ENCODE data around the gene TNS3.

The TNS3 gene

DNA sequence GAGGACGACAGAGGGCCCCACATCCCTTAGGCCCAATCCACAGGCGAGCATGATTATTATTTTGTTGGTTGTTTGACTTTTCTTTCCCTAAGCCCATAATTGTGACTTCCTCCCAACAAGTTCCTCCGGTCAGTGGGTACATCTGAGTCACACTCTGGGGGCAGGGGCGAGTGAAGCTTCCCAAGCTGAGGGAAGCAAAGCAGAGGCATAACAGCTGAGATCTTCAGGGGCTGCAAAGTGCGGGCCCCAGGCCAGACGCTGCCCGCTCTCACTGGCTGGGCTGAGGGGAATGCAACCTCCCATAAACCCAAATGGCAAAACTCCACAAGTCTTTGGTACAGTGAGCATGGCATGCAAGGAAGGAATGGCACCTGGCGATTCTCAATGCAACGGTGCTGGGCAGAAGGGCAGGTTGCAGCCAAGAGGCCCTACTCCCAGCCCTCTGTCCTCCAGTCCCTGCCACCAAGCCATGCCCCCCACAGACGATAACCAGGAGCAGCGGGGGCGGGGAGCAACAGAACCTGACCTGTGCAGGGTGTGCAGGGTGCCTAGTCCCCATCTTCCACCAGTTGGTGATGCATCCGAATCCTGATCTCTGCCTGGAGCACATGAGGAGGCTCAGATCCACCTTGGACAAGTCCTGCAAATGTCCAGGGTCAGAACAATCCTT, 25.3 kb downstream of the TNS3 start:
- Histone ChIP-seq H3K27ac (no peak overlapping the region), H3K9me3 (ENCODE audit: severe bottlenecking) (no peaks in the 10 kb centered on the region), H3K36me3 (no peaks in the 10 kb centered on the region), H3K4me3 (ENCODE audit: low read depth, low read length) (no peak overlapping the region), H3K27me3 (ENCODE audit: insufficient read depth, low read depth, severe bottlenecking) (no peaks in the 10 kb centered on the region)
- no peak for DNase-seq
- TF ChIP-seq, protein P1, sequence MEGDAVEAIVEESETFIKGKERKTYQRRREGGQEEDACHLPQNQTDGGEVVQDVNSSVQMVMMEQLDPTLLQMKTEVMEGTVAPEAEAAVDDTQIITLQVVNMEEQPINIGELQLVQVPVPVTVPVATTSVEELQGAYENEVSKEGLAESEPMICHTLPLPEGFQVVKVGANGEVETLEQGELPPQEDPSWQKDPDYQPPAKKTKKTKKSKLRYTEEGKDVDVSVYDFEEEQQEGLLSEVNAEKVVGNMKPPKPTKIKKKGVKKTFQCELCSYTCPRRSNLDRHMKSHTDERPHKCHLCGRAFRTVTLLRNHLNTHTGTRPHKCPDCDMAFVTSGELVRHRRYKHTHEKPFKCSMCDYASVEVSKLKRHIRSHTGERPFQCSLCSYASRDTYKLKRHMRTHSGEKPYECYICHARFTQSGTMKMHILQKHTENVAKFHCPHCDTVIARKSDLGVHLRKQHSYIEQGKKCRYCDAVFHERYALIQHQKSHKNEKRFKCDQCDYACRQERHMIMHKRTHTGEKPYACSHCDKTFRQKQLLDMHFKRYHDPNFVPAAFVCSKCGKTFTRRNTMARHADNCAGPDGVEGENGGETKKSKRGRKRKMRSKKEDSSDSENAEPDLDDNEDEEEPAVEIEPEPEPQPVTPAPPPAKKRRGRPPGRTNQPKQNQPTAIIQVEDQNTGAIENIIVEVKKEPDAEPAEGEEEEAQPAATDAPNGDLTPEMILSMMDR (IDR thresholded peaks at IDR 0.05; ENCODE audit: low read depth, low read length) = no peak

DNA sequence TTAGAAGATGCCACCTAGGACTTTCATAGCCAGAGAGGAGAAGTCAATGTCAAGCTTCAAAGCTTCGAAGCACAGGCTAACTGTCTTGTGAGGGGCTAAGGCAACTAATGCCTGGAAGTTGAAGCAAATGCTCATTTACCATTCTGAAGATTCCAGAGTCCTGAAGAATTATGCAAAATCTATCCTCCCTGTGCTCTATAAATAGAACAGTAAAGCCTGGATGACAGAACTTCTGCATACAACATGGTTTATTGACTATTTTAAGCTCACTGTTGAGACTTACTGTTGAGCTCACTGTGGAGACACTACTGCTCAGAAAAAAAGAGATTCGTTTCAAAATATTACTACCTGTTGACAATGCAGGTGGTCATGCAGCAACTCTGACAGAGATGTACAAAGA, 28.6 kb downstream of the TNS3 start:
- TF ChIP-seq, protein P1 (IDR thresholded peaks at IDR 0.05; ENCODE audit: low read depth, low read length) = no peak
- Histone ChIP-seq H3K27ac (no peak overlapping the region), H3K4me3 (ENCODE audit: low read depth, low read length) (no peak overlapping the region), H3K27me3 (ENCODE audit: insufficient read depth, low read depth, severe bottlenecking) (no peaks in the 10 kb centered on the region), H3K9me3 (ENCODE audit: severe bottlenecking) (no peaks in the 10 kb centered on the region), H3K36me3 (no peaks in the 10 kb centered on the region)
- no peak for DNase-seq

DNA sequence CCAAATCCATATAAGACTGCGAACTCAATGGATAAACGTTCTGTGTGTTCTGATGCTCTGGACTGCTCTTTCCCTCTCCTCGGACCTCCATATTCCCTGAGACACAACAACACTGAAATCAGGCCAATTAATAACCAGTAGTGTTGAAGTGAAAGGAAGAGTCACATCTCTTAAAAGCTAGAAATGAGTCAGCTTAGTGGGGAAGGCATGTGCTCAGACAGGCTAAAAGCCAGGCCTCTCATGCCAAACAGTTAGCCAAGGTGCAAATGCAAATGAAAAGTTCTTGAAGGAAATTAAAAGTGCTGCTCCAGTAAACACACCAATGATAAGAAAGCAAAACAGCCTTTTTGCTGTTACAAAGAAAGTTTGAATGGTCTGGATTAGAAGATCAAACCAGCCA, 29.3 kb downstream of the TNS3 start:
- Histone ChIP-seq H3K36me3 (no peaks in the 10 kb centered on the region), H3K4me3 (ENCODE audit: low read depth, low read length) (no peak overlapping the region), H3K27ac (no peak overlapping the region), H3K27me3 (ENCODE audit: insufficient read depth, low read depth, severe bottlenecking) (no peaks in the 10 kb centered on the region), H3K9me3 (ENCODE audit: severe bottlenecking) (no peaks in the 10 kb centered on the region)
- no peak for DNase-seq
- TF ChIP-seq, protein P1 (IDR thresholded peaks at IDR 0.05; ENCODE audit: low read depth, low read length) = no peak

DNA sequence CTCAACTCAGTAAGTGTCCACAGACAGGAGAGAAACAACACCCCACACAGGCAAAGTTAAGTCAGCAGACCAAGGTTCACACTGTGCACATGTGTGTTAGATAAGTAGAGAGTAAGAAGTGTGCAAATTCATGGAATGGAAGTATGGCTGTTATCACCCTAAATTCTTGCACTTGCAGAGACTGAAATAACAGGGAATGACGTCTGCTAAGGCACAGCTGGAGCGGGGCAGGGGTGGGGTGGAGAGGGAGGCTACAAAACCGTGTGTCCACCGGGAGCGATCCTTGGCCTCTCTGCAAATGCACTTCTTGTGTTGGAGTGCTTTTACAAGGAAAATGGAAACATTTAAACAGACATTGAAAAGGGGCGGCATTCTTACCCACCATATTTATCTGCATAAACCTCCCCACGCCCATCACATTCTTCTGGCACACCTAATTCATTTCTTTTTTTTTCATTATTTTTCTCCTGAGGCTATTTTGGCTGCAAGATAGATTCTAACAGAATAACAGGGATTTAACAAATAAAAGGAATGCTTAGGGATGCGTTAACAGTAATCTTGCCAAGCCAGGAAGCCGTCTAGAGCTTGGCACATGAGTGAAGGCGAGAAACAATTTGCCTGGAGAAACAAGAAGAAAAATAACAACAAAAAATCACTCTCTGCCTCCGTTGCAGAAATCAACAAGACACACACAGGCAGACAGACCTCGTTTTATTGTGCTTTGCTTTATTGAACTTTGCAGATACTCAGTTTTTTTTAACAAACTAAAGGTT, 30.1 kb downstream of the TNS3 start:
- H3K36me3 ChIP-seq = no peaks in the 10 kb centered on the region
- TF ChIP-seq, protein P1 (IDR thresholded peaks at IDR 0.05; ENCODE audit: low read depth, low read length) = no peak
- H3K4me3 ChIP-seq (ENCODE audit: low read depth, low read length) = no peak overlapping the region
- no peak for DNase-seq
- no peak overlapping the region for H3K27ac ChIP-seq
- no peaks in the 10 kb centered on the region for H3K9me3 ChIP-seq (ENCODE audit: severe bottlenecking)
- no peaks in the 10 kb centered on the region for H3K27me3 ChIP-seq (ENCODE audit: insufficient read depth, low read depth, severe bottlenecking)

DNA sequence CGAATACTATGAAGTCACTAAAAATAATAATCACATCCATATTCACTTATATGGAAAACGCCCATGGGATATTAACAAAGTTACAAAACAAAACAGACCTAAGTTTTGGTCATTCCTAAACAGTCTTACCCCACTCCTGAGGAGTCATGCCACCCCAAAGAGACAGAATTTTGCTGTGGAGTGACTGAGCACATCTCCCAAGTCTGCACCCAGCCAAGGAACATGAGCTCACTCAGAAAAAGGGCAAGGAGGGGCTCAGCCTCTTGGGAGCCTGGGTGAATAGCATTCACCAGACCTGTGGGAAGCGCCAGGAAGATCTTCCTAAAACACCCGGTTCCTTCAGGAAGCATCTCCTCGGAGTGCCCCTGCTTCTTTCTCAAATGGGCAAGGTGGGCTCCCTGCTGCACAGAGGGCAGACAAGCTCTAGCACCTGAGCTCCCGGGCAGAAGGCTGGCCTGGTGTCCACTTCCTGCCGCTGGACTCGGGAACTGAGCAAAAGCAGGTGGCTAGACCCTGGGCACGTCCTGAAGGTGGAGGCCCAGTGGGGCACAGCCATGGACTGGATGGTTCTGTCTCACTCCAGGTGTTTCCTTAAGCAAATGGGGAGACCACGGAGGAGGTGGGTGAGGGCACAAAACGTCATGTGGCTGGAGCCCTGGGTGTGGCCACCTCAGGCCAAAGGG, 31.0 kb downstream of the TNS3 start:
- Histone ChIP-seq H3K4me3 (ENCODE audit: low read depth, low read length) (no peak overlapping the region), H3K27me3 (ENCODE audit: insufficient read depth, low read depth, severe bottlenecking) (no peaks in the 10 kb centered on the region), H3K9me3 (ENCODE audit: severe bottlenecking) (no peaks in the 10 kb centered on the region), H3K36me3 (no peaks in the 10 kb centered on the region), H3K27ac (no peak overlapping the region)
- TF ChIP-seq, protein P1 (IDR thresholded peaks at IDR 0.05; ENCODE audit: low read depth, low read length) = no peak
- DNase-seq = no peak
